Memory B cell (primary cell): Measurements from ENCODE around the gene PRICKLE2.
A peak's percentile ranks its signal among the peaks of the same experiment; 100 is the strongest.

Source experiments
- ATAC-seq: fragments of 150-1000 bp; cut with Tn5 transposase; 2 replicates; pipeline ENCODE4 v1.10.0; 2021; ENCODE audit warnings: low read depth, mild to moderate bottlenecking, moderate library complexity
- DNase-seq, 2 donors: peaks; one replicate each; pipeline ENCODE4 v3.0.0; 2022; ENCODE audit warnings: low spot score in 2 of 2
- H3K27ac Mint-ChIP-seq: one replicate; pipeline ENCODE4 v1.8.0; 2022; ENCODE audit warnings: mild to moderate bottlenecking, moderate library complexity, mixed read lengths
- H3K27me3 Mint-ChIP-seq: one replicate; pipeline ENCODE4 v1.8.0; 2022; ENCODE audit warnings: mixed read lengths
- H3K36me3 Mint-ChIP-seq: one replicate; pipeline ENCODE4 v1.8.0; 2022; ENCODE audit warnings: mild to moderate bottlenecking, mixed read lengths
- H3K4me1 Mint-ChIP-seq: one replicate; pipeline ENCODE4 v1.8.0; 2022; ENCODE audit warnings: mixed read lengths
- H3K4me3 Mint-ChIP-seq: one replicate; pipeline ENCODE4 v1.8.0; 2022; ENCODE audit warnings: mild to moderate bottlenecking, moderate library complexity, mixed read lengths
- H3K9me3 Mint-ChIP-seq: one replicate; pipeline ENCODE4 v1.8.0; 2022; ENCODE audit warnings: mixed read lengths

PRICKLE2 gene

DNA sequence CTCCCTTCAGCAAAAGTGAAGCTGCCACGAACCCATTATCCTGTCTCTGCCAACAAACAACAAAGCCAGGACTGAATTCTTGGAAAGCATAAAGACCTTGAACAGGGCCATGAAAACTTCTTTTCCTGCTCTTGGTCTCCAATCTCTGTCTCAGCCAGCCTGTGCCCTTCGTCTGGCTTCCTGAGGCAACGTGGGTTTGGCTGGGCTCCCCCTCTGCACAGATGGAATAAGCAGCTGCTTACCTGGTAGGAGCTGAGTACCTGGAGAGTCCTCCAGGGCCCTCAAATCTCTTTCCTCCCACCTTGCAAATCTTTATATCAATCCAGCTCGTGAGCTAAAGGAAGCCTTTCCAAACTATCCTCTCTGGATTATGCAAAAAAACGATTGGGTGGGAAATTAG lies 104.4 kb downstream of the PRICKLE2 start:
- peaks cover 4% of the 10 kb centered on the region for H3K36me3 Mint-ChIP-seq
- H3K27ac Mint-ChIP-seq = no peak overlapping the region
- H3K4me3 Mint-ChIP-seq = no peak overlapping the region
- DNase-seq (no peak), ATAC-seq (no peak)
- no peaks in the 10 kb centered on the region for H3K4me1 Mint-ChIP-seq
- peaks cover 8% of the 10 kb centered on the region for H3K9me3 Mint-ChIP-seq
- no peaks in the 10 kb centered on the region for H3K27me3 Mint-ChIP-seq

DNA sequence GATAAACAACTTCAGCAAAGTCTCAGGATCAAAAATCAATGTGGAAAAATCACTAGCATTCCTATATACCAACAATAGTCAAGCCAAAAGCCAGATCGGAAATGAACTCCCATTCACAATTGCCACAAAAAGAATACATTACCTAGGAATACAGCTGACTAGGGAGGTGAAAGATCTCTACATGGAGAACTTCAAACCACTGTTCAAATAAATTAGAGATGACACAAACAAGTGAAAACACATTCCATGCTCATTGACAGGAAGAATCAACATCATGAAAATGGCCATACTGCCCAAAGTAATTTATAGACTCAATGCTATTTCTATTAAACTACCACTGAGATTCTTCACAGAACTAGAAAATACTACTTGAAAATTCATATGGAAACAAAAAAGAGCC lies 107.8 kb downstream of the PRICKLE2 start:
- Mint-ChIP-seq H3K36me3 (peaks cover 15% of the 10 kb centered on the region), H3K4me3 (no peak overlapping the region), H3K4me1 (no peaks in the 10 kb centered on the region), H3K27me3 (no peaks in the 10 kb centered on the region), H3K27ac (no peak overlapping the region), H3K9me3 (peaks cover 15% of the 10 kb centered on the region)
- DNase-seq (no peak), ATAC-seq (no peak)

DNA sequence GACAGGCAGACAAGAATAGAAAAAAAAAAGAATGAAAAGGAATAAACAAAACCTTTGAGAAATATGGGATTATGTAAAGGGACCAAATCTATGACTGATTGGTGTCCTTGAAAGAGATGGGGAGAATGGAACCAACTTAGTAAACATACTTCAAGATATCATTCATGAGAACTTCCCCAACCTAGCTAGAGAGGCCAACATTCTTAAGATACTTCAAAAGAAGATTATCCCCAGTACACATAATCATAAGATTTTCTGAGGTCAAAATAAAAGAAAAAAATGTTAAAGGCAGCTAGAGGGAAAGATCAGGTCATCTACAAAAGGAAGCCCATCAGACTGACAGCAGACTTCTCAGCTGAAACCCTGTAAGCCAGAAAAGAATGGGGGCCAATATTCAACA lies 110.6 kb downstream of the PRICKLE2 start:
- peaks cover 23% of the 10 kb centered on the region for H3K36me3 Mint-ChIP-seq
- peaks cover 2% of the 10 kb centered on the region for H3K27me3 Mint-ChIP-seq
- H3K27ac Mint-ChIP-seq = no peak overlapping the region
- peaks cover 3% of the 10 kb centered on the region for H3K4me1 Mint-ChIP-seq
- ATAC-seq (no peak), DNase-seq (no peak)
- H3K4me3 Mint-ChIP-seq = no peak overlapping the region
- peaks cover 13% of the 10 kb centered on the region for H3K9me3 Mint-ChIP-seq

DNA sequence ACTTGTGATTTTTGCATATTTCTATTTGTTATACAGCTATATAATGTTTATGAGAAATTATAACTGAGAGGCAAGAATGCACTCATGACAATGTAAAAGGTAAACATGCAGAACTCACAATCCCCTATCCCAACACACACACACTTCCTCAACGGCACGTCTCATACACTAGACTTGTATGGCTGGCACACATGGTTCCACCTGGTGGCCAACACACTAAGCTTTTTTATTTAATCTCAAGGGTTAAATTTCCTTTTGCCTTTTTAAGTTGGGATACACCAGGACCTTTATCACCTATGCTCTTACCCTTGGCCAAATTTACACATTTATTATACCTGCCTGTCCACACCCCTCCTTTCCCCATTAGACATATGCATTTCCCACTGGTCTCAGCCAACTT lies 113.4 kb downstream of the PRICKLE2 start:
- H3K4me1 Mint-ChIP-seq = peaks cover 8% of the 10 kb centered on the region
- DNase-seq (no peak), ATAC-seq (no peak)
- H3K27ac Mint-ChIP-seq = peak overlapping the region; percentile 7
- peaks cover 22% of the 10 kb centered on the region for H3K36me3 Mint-ChIP-seq
- peaks cover 2% of the 10 kb centered on the region for H3K27me3 Mint-ChIP-seq
- peaks cover 7% of the 10 kb centered on the region for H3K9me3 Mint-ChIP-seq
- no peak overlapping the region for H3K4me3 Mint-ChIP-seq

DNA sequence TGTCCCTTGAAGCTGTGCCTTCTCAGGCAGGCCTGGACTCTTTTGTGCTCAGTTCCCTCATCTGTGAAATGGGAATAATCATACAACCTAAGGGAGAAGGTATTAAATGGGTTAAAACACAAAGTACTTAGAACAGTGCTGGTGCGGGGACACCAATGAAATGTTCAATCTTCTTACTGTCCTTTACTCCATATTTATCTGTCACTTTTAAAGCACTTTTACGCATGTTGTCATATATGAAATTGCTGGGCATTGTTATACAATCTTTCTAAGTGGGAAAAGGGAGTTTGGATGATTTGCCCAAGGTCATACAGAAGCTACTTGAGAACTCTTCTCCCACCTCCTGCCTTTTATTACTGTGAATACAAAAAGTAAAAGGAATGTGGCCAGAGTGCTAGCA lies 114.2 kb downstream of the PRICKLE2 start:
- peaks cover 2% of the 10 kb centered on the region for H3K27me3 Mint-ChIP-seq
- H3K4me3 Mint-ChIP-seq = no peak overlapping the region
- H3K4me1 Mint-ChIP-seq = peaks cover 16% of the 10 kb centered on the region
- H3K27ac Mint-ChIP-seq = no peak overlapping the region
- no peak for DNase-seq
- peaks cover 7% of the 10 kb centered on the region for H3K9me3 Mint-ChIP-seq
- H3K36me3 Mint-ChIP-seq = peaks cover 22% of the 10 kb centered on the region
- no peak for ATAC-seq

DNA sequence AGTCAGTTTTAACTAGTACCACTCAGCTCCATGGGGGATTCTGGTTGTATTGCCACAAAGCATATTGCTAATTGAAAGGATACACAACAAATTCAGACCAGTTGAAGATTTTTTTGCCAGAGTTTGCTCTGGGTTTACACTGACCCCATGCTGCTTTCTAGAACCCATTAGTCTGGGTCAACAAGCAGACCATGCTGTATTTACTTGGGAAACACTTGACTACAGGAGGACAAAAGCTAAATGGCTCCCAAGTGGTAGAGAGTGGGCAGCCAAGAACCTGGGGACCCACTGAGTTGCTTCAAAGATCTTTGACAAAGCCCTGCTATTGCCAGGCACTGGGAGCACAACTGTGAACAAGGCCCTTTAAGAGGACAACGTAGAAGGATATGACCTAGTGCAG lies 115.2 kb downstream of the PRICKLE2 start:
- Mint-ChIP-seq H3K36me3 (peaks cover 18% of the 10 kb centered on the region), H3K4me3 (no peak overlapping the region), H3K27ac (no peak overlapping the region), H3K9me3 (peaks cover 3% of the 10 kb centered on the region), H3K27me3 (peaks cover 2% of the 10 kb centered on the region), H3K4me1 (peaks cover 24% of the 10 kb centered on the region)
- DNase-seq (no peak), ATAC-seq (no peak)

DNA sequence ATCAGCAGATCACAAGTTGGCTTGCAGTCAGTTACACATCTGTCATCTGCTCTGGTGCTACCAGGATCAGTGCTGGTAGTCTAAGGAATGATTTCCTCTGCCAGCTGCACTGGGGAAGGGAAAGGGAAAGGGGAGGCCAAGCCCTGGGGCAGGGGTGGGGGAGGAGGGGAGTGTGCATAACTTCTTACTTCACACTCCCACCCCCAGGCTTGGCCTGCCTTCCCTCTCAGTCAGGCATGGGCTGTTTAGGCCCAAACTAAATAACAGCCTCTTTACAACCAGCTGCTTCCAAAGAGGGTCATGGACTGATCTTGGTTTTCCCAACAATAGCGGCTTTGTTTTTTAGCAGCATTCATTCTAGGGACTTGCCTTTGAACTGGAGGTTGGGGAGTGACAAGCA lies 115.8 kb downstream of the PRICKLE2 start:
- no peak overlapping the region for H3K27ac Mint-ChIP-seq
- no peak overlapping the region for H3K4me3 Mint-ChIP-seq
- peaks cover 17% of the 10 kb centered on the region for H3K36me3 Mint-ChIP-seq
- peaks cover 2% of the 10 kb centered on the region for H3K9me3 Mint-ChIP-seq
- peaks cover 29% of the 10 kb centered on the region for H3K4me1 Mint-ChIP-seq
- DNase-seq = no peak
- peaks cover 2% of the 10 kb centered on the region for H3K27me3 Mint-ChIP-seq
- no peak for ATAC-seq

DNA sequence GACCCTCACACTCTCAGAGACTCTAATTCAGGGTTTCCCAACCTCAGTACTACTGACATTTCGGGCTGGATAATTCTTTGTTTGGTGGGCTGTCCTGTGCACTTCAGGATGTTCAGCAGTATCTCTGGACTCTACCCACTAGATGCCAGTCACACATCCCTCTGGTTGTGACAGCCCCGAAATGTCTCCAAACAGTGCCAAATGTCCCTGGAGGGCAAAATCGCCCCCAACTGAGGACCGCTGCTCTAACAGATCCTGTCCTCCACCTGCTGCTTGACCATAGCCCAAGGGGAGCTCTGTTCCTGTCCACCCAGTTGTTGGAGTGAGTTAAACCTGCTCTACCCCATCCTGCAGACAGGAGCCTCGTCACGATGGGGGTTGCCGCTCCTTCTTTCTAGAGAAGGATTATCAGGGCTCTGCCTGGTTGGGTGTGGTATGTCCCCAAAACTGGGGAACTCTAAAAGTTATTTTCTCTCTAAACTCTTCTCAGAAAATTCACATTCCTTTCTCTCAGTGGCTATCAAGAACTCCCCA lies 116.4 kb downstream of the PRICKLE2 start:
- Mint-ChIP-seq H3K27me3 (peaks cover 2% of the 10 kb centered on the region), H3K9me3 (no peaks in the 10 kb centered on the region), H3K4me1 (peaks cover 29% of the 10 kb centered on the region), H3K36me3 (peaks cover 12% of the 10 kb centered on the region), H3K27ac (no peak overlapping the region), H3K4me3 (no peak overlapping the region)
- DNase-seq = no peak
- ATAC-seq = no peak

DNA sequence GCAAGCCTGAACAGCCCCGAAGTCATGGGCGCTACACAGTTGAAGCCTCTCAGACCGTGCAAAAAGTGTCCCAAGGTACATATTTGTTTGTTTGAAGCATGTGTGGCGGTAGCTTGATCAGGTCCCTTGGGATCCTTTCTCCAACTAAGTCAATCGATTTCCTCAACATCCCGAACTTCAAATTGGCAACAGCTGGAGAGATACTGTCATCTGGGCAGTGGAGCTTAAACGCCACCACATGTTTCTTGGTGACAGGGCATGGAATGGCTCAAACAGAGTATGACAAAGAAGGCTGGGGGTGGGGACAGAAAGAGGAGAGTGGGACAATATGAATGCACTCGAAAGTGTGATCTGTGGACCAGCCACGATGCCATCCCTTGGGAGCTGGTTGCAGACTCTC lies 117.0 kb downstream of the PRICKLE2 start:
- ATAC-seq (no peak), DNase-seq (no peak)
- peaks cover 29% of the 10 kb centered on the region for H3K4me1 Mint-ChIP-seq

DNA sequence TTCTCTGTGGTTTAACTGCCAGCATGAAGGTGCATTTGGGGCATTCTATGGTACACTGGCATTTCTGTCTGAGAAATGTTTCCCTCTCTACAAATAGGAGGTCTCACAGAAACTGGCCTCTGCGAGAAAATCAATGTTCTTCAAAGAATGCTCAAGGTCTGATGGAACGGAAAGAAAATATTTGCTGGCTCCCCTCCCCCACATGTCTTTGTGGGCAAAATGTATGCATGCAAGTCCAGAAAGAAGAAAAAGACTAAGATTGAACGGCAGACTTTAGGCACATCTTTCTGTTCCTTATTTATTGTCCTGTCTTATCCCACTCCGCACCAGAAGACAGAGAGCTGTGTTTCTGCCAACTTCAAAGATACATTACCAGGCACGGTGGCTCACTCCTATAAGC lies 118.1 kb downstream of the PRICKLE2 start:
- Mint-ChIP-seq H3K4me3 (no peak overlapping the region), H3K9me3 (no peaks in the 10 kb centered on the region), H3K36me3 (peaks cover 6% of the 10 kb centered on the region), H3K4me1 (peaks cover 29% of the 10 kb centered on the region), H3K27me3 (peaks cover 2% of the 10 kb centered on the region), H3K27ac (peak overlapping the region; percentile 25)
- ATAC-seq = no peak
- no peak for DNase-seq

More for the DNA sequence above, 117.0 kb downstream of the PRICKLE2 start:
- no peak overlapping the region for H3K4me3 Mint-ChIP-seq
- H3K27ac Mint-ChIP-seq = no peak overlapping the region
- H3K27me3 Mint-ChIP-seq = peaks cover 2% of the 10 kb centered on the region
- peaks cover 9% of the 10 kb centered on the region for H3K36me3 Mint-ChIP-seq
- H3K9me3 Mint-ChIP-seq = no peaks in the 10 kb centered on the region

DNA sequence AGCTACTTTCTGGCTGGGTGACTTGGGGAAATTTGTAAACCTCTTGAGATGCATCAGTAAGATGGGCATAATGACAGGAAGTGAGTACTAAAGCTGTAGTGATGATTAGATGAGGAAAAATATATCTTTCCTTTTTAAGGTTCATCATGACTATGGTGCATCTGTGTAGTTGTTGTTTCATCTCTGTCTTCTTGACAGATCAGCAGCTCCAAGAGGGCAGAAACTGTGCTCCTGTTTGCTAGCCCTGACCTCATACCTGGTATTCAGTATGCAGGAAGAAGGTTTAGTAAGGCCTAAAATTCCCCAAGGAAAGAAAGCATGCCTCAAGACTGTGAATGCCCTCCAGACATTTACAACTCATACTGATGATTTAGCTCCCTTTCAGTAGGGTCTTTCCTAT lies 119.5 kb downstream of the PRICKLE2 start:
- DNase-seq (no peak), ATAC-seq (peak; percentile 44)
- H3K4me3 Mint-ChIP-seq = no peak overlapping the region
- no peaks in the 10 kb centered on the region for H3K9me3 Mint-ChIP-seq
- H3K36me3 Mint-ChIP-seq = peaks cover 5% of the 10 kb centered on the region
- H3K27me3 Mint-ChIP-seq = peaks cover 2% of the 10 kb centered on the region
- H3K27ac Mint-ChIP-seq = peak overlapping the region; percentile 69
- H3K4me1 Mint-ChIP-seq = peaks cover 29% of the 10 kb centered on the region

DNA sequence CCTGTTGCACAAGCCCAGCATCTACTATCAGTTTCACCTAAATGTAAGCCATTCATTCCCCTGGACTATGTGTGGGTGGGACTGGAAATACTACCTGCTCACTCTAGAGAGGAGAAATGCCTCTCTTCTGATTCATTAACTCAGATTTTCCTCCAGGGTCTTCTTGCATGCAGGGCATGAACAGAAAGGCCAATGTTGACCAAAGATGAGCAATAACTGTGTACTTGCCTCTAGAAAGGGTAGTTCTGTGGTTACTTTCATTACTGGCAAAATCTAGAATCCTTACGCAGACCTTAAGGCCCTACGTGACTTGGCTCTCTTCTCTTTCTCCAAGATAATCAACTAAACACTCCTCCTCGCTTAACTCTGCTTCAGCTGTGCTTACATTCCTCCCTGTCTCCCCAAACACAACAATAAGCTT lies 120.6 kb downstream of the PRICKLE2 start:
- H3K27ac Mint-ChIP-seq = peak overlapping the region; percentile 43
- DNase-seq (no peak), ATAC-seq (no peak)
- H3K27me3 Mint-ChIP-seq = no peaks in the 10 kb centered on the region
- no peak overlapping the region for H3K4me3 Mint-ChIP-seq
- peaks cover 1% of the 10 kb centered on the region for H3K36me3 Mint-ChIP-seq
- peaks cover 26% of the 10 kb centered on the region for H3K4me1 Mint-ChIP-seq
- no peaks in the 10 kb centered on the region for H3K9me3 Mint-ChIP-seq

DNA sequence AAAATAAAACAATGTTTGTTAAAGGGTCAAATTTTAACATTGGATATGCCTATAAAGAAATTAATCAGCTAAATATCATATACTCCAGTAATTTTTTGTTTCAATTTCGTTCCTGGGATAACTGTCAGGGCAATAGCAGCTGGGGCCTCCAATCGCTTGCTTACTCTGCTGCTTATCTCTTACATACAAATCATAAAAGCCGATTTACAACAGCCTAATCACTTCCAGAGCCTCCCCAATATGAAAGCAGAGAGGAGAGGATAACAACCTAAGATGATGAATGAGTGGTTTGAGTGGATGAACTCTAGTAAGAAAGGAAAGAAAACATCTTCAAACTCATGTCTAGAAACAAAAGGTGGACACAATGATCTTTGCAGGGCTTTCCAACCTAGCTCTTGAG lies 121.3 kb downstream of the PRICKLE2 start:
- H3K4me3 Mint-ChIP-seq = no peak overlapping the region
- no peaks in the 10 kb centered on the region for H3K27me3 Mint-ChIP-seq
- DNase-seq (no peak), ATAC-seq (no peak)
- H3K36me3 Mint-ChIP-seq = peaks cover 1% of the 10 kb centered on the region
- H3K4me1 Mint-ChIP-seq = peaks cover 26% of the 10 kb centered on the region
- peak overlapping the region; percentile 35 for H3K27ac Mint-ChIP-seq
- H3K9me3 Mint-ChIP-seq = no peaks in the 10 kb centered on the region

DNA sequence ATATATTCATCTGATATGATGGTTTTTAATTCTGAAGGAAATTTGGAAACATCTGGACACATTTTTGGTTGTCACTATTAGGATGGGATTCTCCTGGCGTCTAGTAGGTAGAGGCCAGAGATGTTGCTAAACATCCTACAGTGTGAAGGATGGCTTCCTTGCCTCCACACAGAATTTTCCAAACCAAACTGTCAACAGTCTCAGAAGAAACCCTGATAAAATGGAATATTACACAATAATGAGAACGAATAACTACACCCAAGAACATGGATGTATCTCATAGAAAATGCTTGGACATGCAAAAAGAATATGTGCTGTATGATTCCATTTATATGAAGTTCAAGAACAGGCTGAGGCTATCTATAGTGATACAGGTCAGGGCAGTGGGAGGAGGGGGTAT lies 122.1 kb downstream of the PRICKLE2 start:
- H3K27ac Mint-ChIP-seq = no peak overlapping the region
- peaks cover 1% of the 10 kb centered on the region for H3K36me3 Mint-ChIP-seq
- ATAC-seq = no peak
- DNase-seq = no peak
- H3K4me1 Mint-ChIP-seq = peaks cover 26% of the 10 kb centered on the region
- no peaks in the 10 kb centered on the region for H3K27me3 Mint-ChIP-seq
- no peaks in the 10 kb centered on the region for H3K9me3 Mint-ChIP-seq
- no peak overlapping the region for H3K4me3 Mint-ChIP-seq

DNA sequence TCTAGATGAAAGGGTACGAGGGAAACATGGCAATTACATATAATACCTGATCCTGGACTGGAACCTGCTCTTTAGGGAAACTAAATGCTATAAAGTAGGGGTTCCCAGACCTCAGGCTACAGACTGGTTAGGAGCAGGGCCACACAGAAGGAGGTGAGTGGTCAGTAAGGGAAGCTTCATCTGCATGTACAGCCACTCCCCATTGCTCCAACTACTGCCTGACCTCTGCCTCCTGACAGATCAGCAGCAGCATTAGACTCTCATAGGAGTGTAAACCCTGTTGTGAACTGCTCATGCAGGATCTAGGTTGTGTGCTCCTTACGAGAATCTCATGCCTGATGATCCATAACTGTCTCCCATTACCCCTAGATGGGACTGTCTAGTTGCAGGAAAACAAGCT lies 123.1 kb downstream of the PRICKLE2 start:
- Mint-ChIP-seq H3K27ac (no peak overlapping the region), H3K9me3 (no peaks in the 10 kb centered on the region), H3K4me3 (no peak overlapping the region), H3K27me3 (no peaks in the 10 kb centered on the region), H3K36me3 (no peaks in the 10 kb centered on the region), H3K4me1 (peaks cover 25% of the 10 kb centered on the region)
- DNase-seq (no peak), ATAC-seq (no peak)
